ENCODE data around the gene GSK3B. TPM values are rescaled to one million over a fixed set of nuclear protein-coding genes. Genes with fewer than 3 reads are reported as not detected.

The GSK3B gene
- total RNA-seq, 2 donors from 2014 or later, result 36.7 to 47.9 TPM

GRCh38 chr3:120089089-120089488 is 5.2 kb downstream of the GSK3B start:
- H3K9me3 ChIP-seq, result no peaks in the 10 kb centered on the region
- 73% methylated on average over 4 of the region's 4 CpGs for WGBS
- H3K4me3 ChIP-seq, result no peak overlapping the region
- no peak overlapping the region for H3K27ac ChIP-seq
- no peak for DNase-seq (ENCODE audit: low spot score)
- no peaks in the 10 kb centered on the region for H3K36me3 ChIP-seq
- intact Hi-C loops (cut with DNase I), result no loop called here
- no peaks in the 10 kb centered on the region for H3K27me3 ChIP-seq (replicated peaks; ENCODE audit: insufficient read depth)
- no peaks in the 10 kb centered on the region for H3K4me1 ChIP-seq (replicated peaks)
- no peak for TF ChIP-seq CTCF (IDR thresholded peaks at IDR 0.05)
- TF ChIP-seq POLR2AphosphoS5 (IDR thresholded peaks at IDR 0.05), result no peak
- no peak for TF ChIP-seq POLR2A (IDR thresholded peaks at IDR 0.05)

- intact Hi-C loops (cut with DNase I), result no loop called here
- H3K36me3 ChIP-seq, result no peaks in the 10 kb centered on the region
- no peaks in the 10 kb centered on the region for H3K27me3 ChIP-seq (replicated peaks; ENCODE audit: insufficient read depth)
- WGBS, result 93% methylated on average over 3 of the region's 3 CpGs
- TF ChIP-seq POLR2A (IDR thresholded peaks at IDR 0.05) (no peak), POLR2AphosphoS5 (IDR thresholded peaks at IDR 0.05) (no peak), CTCF (IDR thresholded peaks at IDR 0.05) (no peak)
- H3K4me3 ChIP-seq, result no peak overlapping the region
- DNase-seq (ENCODE audit: low spot score), result no peak
- no peaks in the 10 kb centered on the region for H3K4me1 ChIP-seq (replicated peaks)
- H3K27ac ChIP-seq, result no peak overlapping the region
- no peaks in the 10 kb centered on the region for H3K9me3 ChIP-seq
Observed at GRCh38 chr3:120088622-120089021, 5.6 kb downstream of the GSK3B start.

- 89% methylated on average over 3 of the region's 3 CpGs for WGBS
- no peaks in the 10 kb centered on the region for H3K27me3 ChIP-seq (replicated peaks; ENCODE audit: insufficient read depth)
- intact Hi-C loops (cut with DNase I), result no loop called here
- no peaks in the 10 kb centered on the region for H3K4me1 ChIP-seq (replicated peaks)
- TF ChIP-seq POLR2A (IDR thresholded peaks at IDR 0.05), result no peak
- TF ChIP-seq CTCF (IDR thresholded peaks at IDR 0.05), result no peak
- no peak for TF ChIP-seq POLR2AphosphoS5 (IDR thresholded peaks at IDR 0.05)
- no peak for DNase-seq (ENCODE audit: low spot score)
- H3K36me3 ChIP-seq, result no peaks in the 10 kb centered on the region
- H3K27ac ChIP-seq, result no peak overlapping the region
- H3K9me3 ChIP-seq, result no peaks in the 10 kb centered on the region
- no peak overlapping the region for H3K4me3 ChIP-seq
Observed at GRCh38 chr3:120081719-120082118, 12.5 kb downstream of the GSK3B start.

- H3K4me1 ChIP-seq (replicated peaks), result no peaks in the 10 kb centered on the region
Observed at GRCh38 chr3:120080836-120081235, 13.4 kb downstream of the GSK3B start.

More at GRCh38 chr3:120080836-120081235, 13.4 kb downstream of the GSK3B start:
- intact Hi-C loops (cut with DNase I), result no loop called here
- no peaks in the 10 kb centered on the region for H3K36me3 ChIP-seq
- H3K9me3 ChIP-seq, result no peaks in the 10 kb centered on the region
- no peak overlapping the region for H3K27ac ChIP-seq
- WGBS, result 77% methylated on average over 2 of the region's 2 CpGs
- no peaks in the 10 kb centered on the region for H3K27me3 ChIP-seq (replicated peaks; ENCODE audit: insufficient read depth)
- no peak for TF ChIP-seq POLR2AphosphoS5 (IDR thresholded peaks at IDR 0.05)
- TF ChIP-seq POLR2A (IDR thresholded peaks at IDR 0.05), result no peak
- no peak for TF ChIP-seq CTCF (IDR thresholded peaks at IDR 0.05)
- H3K4me3 ChIP-seq, result no peak overlapping the region
- no peak for DNase-seq (ENCODE audit: low spot score)

Data from prostate gland (tissue), 2 donors.